HG03196 (cell line): ENCODE measurements around the gene RASA4B.
A peak's percentile ranks its signal among the peaks of the same experiment; 100 is the strongest.
"Not testable (repeated sequence)": the region's sequence is repeated elsewhere in the genome, so short reads cannot be mapped to it uniquely, and the experiment has no call there.

Source experiments
- ATAC-seq: cut with Tn5 transposase; IDR thresholded peaks from one replicate; pipeline ENCODE4 v1.9.1; 2021; ENCODE audit not compliant: unreplicated experiment

Gene RASA4B

DNA sequence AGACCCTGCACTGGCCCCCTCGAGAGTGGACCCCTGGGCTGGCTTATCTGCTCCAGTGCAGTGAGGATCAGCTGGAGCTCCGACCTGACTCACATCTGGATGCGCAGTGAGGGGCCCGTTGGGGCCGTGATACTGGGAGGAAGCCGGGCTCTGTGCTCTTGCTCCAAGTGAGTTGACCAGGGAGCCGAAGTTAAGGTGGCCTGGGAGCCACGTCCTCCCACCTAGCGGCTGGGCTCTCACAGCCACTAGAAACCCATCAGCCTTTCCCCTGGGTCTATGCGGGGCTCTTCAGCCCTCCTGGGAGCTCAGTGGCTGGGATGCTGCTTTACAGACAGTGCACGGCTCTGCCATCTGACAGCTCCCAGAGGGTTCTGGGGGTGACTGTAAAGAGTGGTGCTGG lies 62.0 kb downstream of the RASA4B start:
- no peak for ATAC-seq

DNA sequence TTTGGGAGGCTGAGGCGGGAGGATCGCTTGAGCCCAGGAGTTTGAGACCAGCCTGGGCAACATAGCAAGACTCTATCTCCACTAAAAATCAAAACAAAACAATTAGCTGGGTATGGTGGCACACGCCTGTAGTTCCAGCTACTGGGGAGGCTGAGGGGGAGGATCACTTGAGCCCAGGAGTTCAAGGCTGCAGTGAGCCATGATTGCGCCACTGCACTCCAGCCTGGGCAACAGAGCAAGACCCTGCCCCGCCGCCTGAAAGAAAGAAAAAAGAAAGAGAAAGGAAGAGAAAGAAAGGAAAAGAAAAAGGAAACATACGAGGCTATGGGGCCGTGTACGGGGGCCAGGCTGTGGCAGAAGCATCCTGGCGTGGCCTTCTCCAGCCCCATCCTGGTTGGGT lies 62.6 kb downstream of the RASA4B start:
- ATAC-seq = not testable (repeated sequence)

DNA sequence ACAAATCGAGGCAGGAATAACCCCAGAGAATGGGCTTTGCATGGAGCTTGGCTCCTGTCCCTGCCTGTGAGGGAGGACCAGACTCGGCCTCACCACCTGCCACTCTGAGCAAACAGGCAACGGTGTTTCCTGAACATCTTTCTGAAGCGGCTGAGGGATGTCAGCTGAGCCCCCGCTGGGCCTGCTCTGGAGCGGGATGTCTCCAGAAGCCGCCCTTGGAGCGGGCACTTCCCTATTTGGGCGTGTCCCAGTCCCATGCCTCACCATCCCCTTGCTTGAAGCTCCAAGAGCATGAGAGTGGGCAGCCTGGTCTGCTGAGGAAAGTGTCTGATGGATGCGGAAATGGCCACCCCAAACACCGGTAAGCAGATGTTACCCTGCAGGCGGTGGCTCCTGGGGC lies 63.1 kb downstream of the RASA4B start:
- no peak for ATAC-seq

DNA sequence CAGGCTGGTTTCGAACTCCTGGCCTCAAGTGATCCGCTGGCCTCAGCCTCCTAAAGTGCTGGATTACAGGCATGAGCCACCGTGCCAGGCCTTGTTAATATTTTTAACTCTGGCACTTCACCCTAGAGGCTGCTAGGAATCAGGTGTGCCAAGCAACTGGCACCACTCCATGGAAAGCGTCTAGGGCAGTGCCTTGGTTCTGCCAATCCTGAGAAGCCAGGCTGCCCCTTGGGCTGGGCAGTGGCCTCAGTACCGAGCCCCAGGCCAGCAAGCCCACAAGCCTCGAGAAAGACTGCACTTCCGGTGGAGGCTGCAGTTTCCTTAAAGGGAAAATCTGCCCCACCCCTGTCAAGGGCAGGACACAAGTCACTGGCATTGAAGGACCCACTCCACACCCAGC lies 64.3 kb downstream of the RASA4B start:
- no peak for ATAC-seq

DNA sequence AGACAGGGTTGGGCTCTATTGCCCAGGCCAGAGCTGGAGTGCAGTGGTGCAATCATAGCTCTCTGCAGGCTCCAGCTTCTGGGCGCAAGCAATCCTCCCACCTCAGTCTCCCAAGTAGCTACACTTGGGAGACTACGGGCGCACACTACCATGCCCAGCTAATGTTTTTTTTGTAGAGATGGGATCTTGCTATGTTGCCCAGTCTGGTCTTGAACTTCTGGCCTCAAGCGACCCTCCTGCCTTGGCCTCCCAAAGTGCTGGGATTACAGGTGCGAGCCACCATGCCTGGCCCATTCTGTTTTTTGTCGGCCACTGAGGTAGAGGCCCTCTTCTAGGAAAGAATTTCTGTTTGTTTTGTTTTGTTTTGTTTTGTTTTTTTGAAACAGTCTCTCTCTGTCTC lies 65.1 kb downstream of the RASA4B start:
- no peak for ATAC-seq

DNA sequence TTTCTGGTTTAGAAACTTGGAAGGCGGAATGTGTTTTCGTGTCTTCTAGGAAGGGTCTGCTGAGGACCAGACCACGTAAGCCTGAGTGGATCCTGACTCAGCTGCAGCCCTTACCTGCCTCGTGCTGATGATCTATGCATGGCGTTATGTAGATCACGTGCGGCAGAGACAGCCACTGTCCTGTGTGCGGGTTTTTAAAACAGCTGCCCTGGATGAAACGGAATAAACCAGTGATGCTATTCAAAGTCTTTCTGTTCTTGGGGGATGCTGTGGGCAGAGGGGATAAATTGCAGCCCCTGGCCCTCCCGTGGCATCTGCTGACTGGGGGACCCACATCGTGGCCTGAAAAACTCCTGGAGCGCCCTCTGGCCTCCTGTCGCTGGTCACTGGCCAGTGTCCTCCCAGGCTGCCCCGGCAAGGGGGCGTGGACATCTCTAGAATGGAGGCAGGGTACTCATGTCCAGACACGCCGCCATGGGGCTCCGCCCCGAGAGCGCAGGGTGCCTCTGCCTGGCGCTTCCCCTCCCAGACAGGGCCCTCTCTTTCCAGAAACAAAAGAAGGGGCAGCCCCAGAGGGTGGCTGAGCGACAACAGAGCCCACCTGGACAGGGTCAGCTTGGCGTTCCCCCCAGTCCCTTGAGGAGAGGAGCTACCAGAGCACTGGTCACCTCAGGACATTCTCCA lies 66.1 kb downstream of the RASA4B start:
- no peak for ATAC-seq

DNA sequence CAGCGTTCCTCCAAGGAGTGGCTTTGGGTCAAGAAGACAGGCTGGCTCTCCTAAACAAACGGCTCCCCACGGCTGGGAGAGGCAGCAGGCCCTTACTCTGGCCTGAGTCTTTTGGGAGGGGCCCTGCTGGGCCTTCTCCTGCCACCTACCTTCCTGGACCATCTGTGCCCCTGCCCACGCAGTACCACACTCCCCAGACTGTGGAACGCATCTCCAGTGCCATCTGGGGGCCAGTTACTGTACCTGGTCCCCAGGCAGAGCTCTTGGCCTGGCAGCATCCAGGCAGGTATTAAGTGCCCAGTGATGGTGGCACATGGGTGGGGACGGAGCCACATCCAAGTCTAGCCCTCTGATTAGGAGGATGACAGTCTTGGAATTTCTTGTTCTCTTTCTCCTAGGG lies 67.3 kb downstream of the RASA4B start:
- no peak for ATAC-seq

DNA sequence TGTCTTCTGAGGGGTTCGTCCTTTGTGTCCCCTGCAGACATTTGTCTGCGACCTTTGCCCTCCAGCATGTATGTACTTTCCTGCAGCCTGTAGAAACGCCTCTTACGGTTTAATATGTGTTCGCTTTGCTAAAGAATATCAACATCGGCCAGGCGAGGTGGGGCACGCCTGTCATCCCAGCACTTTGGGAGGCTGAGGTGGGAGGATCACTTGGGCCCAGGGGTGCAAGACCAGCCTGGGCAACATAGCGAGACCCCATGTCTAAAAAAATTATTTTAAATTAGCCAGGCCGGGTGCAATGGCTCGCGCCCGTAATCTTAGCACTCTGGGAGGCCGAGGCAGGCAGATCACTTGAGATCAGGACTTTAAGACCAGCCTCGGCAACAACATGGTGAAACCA lies 68.4 kb downstream of the RASA4B start:
- no peak for ATAC-seq

DNA sequence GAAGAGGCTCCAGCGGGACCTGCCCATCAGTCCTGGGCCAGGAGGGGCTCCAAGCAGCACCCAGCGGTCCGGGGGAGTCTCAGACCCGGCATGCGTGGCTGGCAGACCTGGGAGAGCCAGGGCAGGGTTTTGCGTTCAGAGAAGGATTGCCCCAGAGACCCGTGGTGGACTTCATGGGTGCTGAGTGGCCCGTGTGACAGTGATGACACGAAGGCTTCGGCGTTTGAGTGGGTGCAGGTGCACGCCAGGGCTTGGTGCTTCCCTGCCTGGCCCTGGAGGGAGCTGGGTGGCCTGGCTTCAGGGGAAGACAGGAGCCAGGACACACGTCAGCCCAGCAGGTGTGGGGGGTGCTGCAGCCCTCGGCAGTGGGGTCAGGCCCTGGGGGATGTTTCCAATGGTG lies 70.3 kb downstream of the RASA4B start:
- ATAC-seq = no peak

DNA sequence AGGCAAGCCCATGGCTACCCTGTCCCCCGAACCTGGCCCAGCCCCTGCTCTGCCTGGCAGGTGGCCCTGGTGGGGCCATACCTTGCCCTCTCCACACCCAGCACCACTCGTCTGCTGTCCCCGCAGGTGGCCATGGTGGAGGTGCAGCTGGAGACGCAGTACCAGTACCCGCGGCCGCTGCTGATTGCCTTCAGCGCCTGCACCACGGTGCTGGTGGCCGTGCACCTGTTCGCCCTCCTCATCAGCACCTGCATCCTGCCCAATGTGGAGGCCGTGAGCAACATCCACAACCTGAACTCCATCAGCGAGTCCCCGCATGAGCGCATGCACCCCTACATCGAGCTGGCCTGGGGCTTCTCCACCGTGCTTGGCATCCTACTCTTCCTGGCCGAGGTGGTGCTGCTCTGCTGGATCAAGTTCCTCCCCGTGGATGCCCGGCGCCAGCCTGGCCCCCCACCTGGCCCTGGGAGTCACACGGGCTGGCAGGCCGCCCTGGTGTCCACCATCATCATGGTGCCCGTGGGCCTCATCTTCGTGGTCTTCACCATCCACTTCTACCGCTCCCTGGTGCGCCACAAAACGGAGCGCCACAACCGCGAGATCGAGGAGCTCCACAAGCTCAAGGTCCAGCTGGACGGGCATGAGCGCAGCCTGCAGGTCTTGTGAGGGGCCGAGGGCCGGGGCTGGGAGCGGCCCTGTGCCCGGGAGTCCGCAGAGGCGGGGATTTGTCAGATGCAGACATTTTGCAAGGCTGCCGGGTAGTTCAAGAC lies 71.0 kb downstream of the RASA4B start:
- no peak for ATAC-seq

DNA sequence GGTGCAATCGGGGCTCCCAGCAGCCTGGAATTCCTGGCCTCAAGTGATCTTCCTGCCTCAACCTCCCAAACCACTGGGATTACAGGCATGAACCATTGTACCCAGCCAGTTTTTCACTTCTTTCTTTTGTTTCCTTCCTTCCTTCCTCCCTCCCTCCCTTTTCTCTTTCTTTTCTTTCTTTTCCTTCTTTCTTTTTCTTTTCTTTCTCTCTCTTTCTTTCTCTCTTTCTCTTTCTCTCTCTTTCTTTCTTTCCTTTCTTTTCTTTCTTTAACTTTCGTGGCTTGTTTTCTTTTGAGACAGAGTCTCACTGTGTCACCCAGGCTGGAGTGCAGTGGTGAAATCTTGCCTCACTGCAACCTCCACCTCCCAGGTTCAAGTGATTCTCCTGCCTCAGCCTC lies 71.9 kb downstream of the RASA4B start:
- no peak for ATAC-seq

DNA sequence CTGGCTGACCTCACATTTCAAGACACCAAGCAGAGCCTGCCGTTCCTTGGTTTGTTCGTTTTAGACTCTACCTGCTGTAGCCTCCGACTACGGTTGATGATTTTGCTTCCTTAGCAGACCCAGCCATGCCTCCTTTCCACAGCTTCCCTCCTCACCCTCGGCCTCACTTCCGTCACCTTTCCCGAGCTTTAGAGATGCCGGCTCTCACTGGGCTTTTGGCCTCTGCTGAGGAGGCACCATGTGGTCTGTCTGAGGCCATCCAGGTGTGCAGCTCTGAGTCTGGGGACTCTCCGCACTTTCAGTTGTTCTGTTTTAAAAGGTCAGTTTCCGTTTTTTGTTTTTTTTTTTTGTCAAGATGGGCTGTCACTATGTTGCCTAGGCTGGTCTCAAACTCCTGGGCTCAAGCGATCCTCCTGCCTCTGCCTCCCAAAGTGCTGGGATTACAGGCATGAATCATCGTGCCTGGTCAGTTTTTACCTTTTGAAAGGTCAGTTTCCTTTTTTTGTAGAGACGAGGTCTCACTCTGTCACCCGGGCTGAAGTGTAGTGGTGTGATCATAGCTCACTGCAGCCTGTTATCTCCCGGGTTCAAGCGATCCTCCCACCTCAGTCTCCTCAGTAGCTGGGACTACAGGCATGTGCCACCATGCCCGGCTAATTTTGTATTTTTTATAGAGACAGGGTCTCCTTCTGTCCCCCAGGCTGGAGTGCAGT lies 72.5 kb downstream of the RASA4B start:
- peak; percentile 38 for ATAC-seq

DNA sequence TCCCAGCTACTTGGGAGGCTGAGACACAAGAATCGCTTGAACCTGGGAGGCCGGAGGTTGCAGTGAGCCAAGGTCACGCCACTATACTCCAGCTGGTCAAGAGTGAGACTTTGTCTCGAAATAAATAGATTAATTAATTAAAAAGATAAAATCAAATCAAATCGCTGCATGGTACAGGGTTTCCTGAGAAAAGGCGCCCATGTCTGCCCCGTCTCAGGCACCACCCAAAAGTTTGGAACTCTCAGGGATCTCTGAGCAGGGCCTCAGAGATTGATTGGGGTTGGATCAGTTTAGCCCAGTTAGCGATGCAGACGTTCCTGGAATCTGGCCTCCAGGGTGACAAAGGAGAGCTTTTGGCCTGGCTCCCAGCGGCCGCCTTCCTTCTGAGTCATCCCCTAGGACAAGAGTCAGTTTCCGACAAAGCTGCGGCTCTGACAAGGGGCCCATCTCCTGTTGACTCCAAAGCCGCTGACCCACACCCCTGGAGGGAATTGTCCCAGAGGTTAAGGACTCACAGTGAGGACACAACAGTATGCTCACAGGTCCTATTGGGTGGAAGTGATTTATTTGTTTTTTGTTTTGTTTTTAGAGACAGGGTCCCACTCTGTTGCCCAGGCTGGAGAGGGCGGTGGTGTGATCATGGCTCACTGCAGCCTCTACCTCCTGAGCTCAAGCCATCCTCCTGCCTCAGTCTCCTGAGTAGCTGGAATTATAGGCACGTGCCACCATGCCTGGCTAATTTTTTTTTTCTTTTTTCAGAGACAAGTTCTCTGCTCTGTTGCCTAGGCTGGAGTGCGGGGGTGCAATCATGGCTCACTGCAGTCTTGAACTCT lies 77.4 kb downstream of the RASA4B start:
- ATAC-seq = no peak

DNA sequence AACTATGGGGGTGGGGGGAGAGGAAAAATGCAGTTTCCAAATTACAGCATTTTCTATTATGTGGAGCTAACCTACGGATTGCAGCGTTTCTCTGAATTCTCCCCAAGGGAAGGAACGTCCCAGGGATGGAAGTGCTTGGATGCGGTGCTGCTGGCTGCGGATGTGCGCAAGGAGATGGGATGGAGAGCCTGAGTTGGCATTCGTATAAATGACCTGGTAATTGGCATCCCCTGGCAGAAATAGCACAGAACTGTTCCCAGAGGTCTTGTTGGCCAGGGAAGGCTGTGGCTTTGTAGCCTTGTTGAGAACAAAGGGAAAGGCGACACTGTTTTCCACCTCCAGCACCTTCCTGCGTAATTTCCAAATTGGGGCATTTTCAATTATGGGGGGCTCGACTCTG lies 81.5 kb downstream of the RASA4B start:
- ATAC-seq = no peak

DNA sequence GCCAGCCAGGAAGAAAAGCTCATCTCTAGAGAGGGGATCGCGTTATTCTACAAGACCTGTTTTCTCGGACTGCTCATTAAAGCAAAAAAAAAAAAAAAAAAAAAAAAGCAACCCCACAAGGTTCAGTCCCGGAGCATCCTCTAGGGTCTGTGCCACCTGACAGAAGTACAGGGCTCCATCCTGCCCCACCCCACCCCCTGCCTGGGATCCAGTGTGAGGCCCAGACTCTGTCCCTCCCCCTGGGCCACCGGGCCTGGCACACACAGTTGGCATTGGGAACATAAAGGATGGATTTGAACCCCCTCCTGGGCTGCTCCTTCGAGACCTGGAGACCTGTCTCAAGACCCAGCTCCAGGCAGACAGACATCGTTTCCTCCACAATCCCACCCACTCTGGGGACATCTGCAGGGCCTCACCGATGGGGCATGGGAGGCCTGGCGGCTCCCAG lies 83.5 kb downstream of the RASA4B start:
- ATAC-seq = no peak

DNA sequence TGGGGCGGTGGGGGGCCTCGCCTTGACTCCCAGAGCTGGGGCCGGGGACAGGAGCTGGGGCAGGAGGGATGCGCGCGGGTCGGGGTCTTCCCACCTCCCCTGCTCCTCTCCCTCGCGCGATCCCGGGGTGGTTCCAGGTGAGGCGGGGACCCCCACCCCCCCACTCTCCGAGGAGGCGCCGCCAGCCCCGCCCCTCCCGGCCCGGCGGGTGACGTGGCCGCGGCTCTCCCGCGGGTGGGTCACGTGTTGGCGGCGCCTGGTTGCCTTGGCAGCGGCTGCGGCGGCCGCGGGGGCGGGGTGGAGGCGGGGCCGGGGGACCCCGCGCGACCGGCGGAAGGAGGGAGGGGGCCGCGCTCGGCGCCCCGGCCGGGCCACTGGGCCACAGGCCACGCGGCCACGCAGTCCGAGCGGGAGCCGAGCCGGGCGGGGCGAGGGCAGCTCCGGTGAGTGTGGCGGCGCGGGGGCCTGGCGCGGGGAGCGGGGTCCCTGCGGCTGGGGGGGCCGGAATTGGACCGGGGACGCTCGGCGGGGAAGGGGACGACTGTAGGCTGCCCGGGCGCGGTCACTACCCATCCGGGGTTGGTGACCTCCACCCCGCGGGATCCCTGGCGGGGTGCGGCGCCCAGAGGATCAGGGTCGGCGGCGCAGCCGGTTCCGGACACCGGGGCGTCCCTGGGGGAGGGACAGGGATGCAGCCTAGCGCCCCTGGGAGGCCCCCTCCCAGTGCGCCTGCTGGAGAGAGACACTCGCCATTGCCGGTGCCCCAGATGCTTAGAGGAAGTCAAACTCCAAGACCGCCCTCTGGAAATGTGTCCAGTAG lies 84.1 kb downstream of the RASA4B start, which contains the start of gene ORAI2:
TSS of gene ORAI2 (plus strand) at position 357 of the 820 bp plus-strand sequence. CDS start 5,382 bp downstream, outside the sequence.
- ATAC-seq = peak; percentile 50
